Neuronal stem cell (in vitro differentiated cells): ENCODE measurements around the gene REEP3.

Experiments used
- DNase-seq: peaks from one replicate; pipeline ENCODE4 v3.0.0-alpha.2; 2013; ENCODE audit warnings: low spot score
- H2AFZ ChIP-seq: one replicate; pipeline ENCODE4 v1.6.1; 2013; ENCODE audit warnings: mild to moderate bottlenecking, low read length, inconsistent platforms
- H2AK5ac ChIP-seq: 2 replicates; pipeline ENCODE4 v1.6.1; 2013; ENCODE audit warnings: low read depth, mild to moderate bottlenecking, inconsistent platforms, low read length, moderate library complexity, mixed read lengths
- H2BK120ac ChIP-seq: 2 replicates; pipeline ENCODE4 v1.6.1; 2013; ENCODE audit warnings: low read depth, mild to moderate bottlenecking, inconsistent platforms, low read length, moderate library complexity, mixed read lengths
- H2BK12ac ChIP-seq: one replicate; pipeline ENCODE4 v1.6.1; 2013; ENCODE audit warnings: low read length, inconsistent platforms
- H2BK15ac ChIP-seq: 2 replicates; pipeline ENCODE4 v1.6.1; 2013; ENCODE audit warnings: mild to moderate bottlenecking, low read length, inconsistent platforms, mixed read lengths
- H2BK5ac ChIP-seq: one replicate; pipeline ENCODE4 v1.6.1; 2013; ENCODE audit warnings: inconsistent platforms, mild to moderate bottlenecking, low read length, moderate library complexity
- H3K14ac ChIP-seq: one replicate; pipeline ENCODE4 v1.6.1; 2013; ENCODE audit warnings: low read length, inconsistent platforms
- H3K18ac ChIP-seq: 2 replicates; pipeline ENCODE4 v1.6.1; 2013; ENCODE audit warnings: low read length, inconsistent platforms
- H3K23ac ChIP-seq: 2 replicates; pipeline ENCODE4 v1.6.1; 2013; ENCODE audit warnings: low read depth, mild to moderate bottlenecking, mixed read lengths, low read length, inconsistent platforms; ENCODE audit not compliant: poor library complexity
- H3K27ac ChIP-seq: replicated peaks from 3 replicates; pipeline ENCODE4 v1.5.1; 2013; ENCODE audit warnings: low read length, inconsistent platforms
- H3K27me3 ChIP-seq, 3 experiments: 2 replicates each; pipeline ENCODE4 v1.6.1; 2013; ENCODE audit warnings: low read length in 3 of 3, mild to moderate bottlenecking in 2 of 3, inconsistent platforms in 1 of 3, low read depth in 1 of 3, mixed read lengths in 1 of 3, moderate library complexity in 1 of 3; ENCODE audit not compliant: control insufficient read depth in 3 of 3, insufficient read depth in 3 of 3
- H3K36me3 ChIP-seq, 2 donors: replicated peaks in 1 of 2; 2 replicates each; pipeline ENCODE4 v1.6.1; 2013; ENCODE audit warnings: low read length in 2 of 2; ENCODE audit not compliant: control insufficient read depth in 2 of 2, insufficient read depth in 2 of 2
- H3K4ac ChIP-seq: 2 replicates; pipeline ENCODE4 v1.6.1; 2013; ENCODE audit warnings: inconsistent platforms, mild to moderate bottlenecking, low read length, moderate library complexity
- H3K4me1 ChIP-seq, 2 donors: 1 replicate in 1 of 2; 2 replicates in 1 of 2; pipeline ENCODE4 v1.6.1; 2013; ENCODE audit warnings: low read length in 2 of 2, low read depth in 1 of 2; ENCODE audit not compliant: control insufficient read depth in 2 of 2, insufficient read depth in 1 of 2
- H3K4me2 ChIP-seq: one replicate; pipeline ENCODE4 v1.6.1; 2013; ENCODE audit warnings: mild to moderate bottlenecking, low read length, inconsistent platforms; ENCODE audit not compliant: insufficient read depth, poor library complexity, severe bottlenecking
- H3K4me3 ChIP-seq, 2 donors: 2 replicates each; pipeline ENCODE4 v1.5.1; 2013; ENCODE audit warnings: low read length in 2 of 2, mild to moderate bottlenecking in 2 of 2, inconsistent platforms in 1 of 2, moderate library complexity in 1 of 2
- H3K79me1 ChIP-seq: one replicate; pipeline ENCODE4 v1.6.1; 2013; ENCODE audit warnings: low read depth, mild to moderate bottlenecking, inconsistent platforms, low read length, moderate library complexity
- H3K9ac ChIP-seq: one replicate; pipeline ENCODE4 v1.6.1; 2013; ENCODE audit warnings: mild to moderate bottlenecking, low read depth, low read length, inconsistent platforms; ENCODE audit not compliant: poor library complexity
- H3K9me3 ChIP-seq, 2 donors: replicated peaks in 1 of 2; 2 replicates each; pipeline versions ENCODE3 to v1.6.1; 2013; ENCODE audit warnings: low read length in 2 of 2, mild to moderate bottlenecking in 2 of 2, inconsistent platforms in 1 of 2, low read depth in 1 of 2, mixed read lengths in 1 of 2, moderate library complexity in 1 of 2; ENCODE audit not compliant: control insufficient read depth in 2 of 2, insufficient read depth in 1 of 2
- H4K8ac ChIP-seq: one replicate; pipeline ENCODE4 v1.6.1; 2013; ENCODE audit warnings: low read depth, mild to moderate bottlenecking, inconsistent platforms, low read length, moderate library complexity
- H4K91ac ChIP-seq: one replicate; pipeline ENCODE4 v1.6.1; 2013; ENCODE audit warnings: low read length, low read depth, mild to moderate bottlenecking, inconsistent platforms; ENCODE audit not compliant: poor library complexity
- WGBS, 2 donors: extraction: QIAGEN DNeasy Blood & Tissue Kit; methylation state at CpG; one replicate each; pipeline ENCODE4 v1.1.7; 2013; ENCODE audit warnings: missing lambda C conversion rate in 2 of 2, mixed read lengths in 1 of 2; ENCODE audit not compliant: insufficient read length in 2 of 2, insufficient replicate concordance in 1 of 2; ENCODE audit errors: extremely low coverage in 2 of 2; 5-methylcytosine and 5-hydroxymethylcytosine counted together

Gene REEP3

GRCh38 chr10:63558132-63558784 is 37.1 kb downstream of the REEP3 start:
- no peak overlapping the region for H2BK15ac ChIP-seq
- H3K18ac ChIP-seq, result no peak overlapping the region
- WGBS, 2 donors, result no CpG with 5 or more reads among the region's 5 CpGs
- H2AFZ ChIP-seq, result no peak overlapping the region
- H3K36me3 ChIP-seq, result no peaks in the 10 kb centered on the region
- no peak overlapping the region for H3K14ac ChIP-seq
- H4K91ac ChIP-seq, result no peak overlapping the region
- no peak overlapping the region for H2BK120ac ChIP-seq
- H3K9me3 ChIP-seq, result no peaks in the 10 kb centered on the region
- H3K4ac ChIP-seq, result no peak overlapping the region
- no peak overlapping the region for H2BK12ac ChIP-seq
- no peak overlapping the region for H2BK5ac ChIP-seq
- no peak overlapping the region for H3K4me2 ChIP-seq
- H3K23ac ChIP-seq, result no peak overlapping the region
- no peak overlapping the region for H3K9ac ChIP-seq
- H3K4me3 ChIP-seq, result no peak overlapping the region
- no peaks in the 10 kb centered on the region for H3K27me3 ChIP-seq
- no peak overlapping the region for H2AK5ac ChIP-seq
- no peaks in the 10 kb centered on the region for H3K79me1 ChIP-seq
- H4K8ac ChIP-seq, result no peak overlapping the region
- DNase-seq, result no peak
- H3K27ac ChIP-seq, result no peak overlapping the region
- peaks cover 0 to 2% of the 10 kb centered on the region in 2 donors for H3K4me1 ChIP-seq

DNA sequence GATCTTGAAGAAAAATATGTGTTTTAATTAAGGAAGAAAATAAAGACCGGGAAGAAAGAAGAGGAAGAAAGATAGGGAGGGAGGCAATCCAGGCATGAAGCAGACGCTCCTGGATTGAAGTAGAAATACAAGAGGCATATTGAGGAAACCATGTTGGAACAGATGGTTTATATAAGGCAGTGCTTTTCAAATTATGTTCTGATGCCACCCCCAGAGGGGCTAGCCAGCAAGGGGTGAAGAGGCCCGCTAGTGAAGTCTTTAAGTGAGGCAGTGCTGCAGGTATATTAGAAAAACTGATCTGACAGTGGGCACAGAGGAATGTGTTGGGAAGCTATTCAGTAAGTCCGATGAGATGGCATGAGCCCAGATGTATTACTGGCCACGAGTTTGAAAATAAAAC is 40.1 kb downstream of the REEP3 start:
- Histone ChIP-seq H3K27ac (no peak overlapping the region), H2BK120ac (no peak overlapping the region), H3K27me3 (no peaks in the 10 kb centered on the region), H3K4me1 (peaks cover 0 to 2% of the 10 kb centered on the region in 2 donors), H3K23ac (no peak overlapping the region), H2AK5ac (no peak overlapping the region), H2BK15ac (no peak overlapping the region), H3K9ac (no peak overlapping the region), H2BK5ac (no peak overlapping the region), H3K4me3 (no peak overlapping the region), H3K36me3 (no peaks in the 10 kb centered on the region), H3K4ac (no peak overlapping the region), H2AFZ (no peak overlapping the region), H4K91ac (no peak overlapping the region), H3K18ac (no peak overlapping the region), H4K8ac (no peak overlapping the region), H3K9me3 (no peaks in the 10 kb centered on the region), H2BK12ac (no peak overlapping the region), H3K79me1 (no peaks in the 10 kb centered on the region), H3K14ac (no peak overlapping the region), H3K4me2 (no peak overlapping the region)
- WGBS, 2 donors, result 100% methylated on average over 1 of the region's 5 CpGs; no CpG with 5 or more reads in 1 of the 2 donors
- no peak for DNase-seq

GRCh38 chr10:63562391-63562790 is 41.2 kb downstream of the REEP3 start:
- DNase-seq, result no peak
- H3K9ac ChIP-seq, result no peak overlapping the region
- no peak overlapping the region for H3K4me3 ChIP-seq
- no peak overlapping the region for H2BK15ac ChIP-seq
- H3K4me1 ChIP-seq, result no peaks in the 10 kb centered on the region
- peaks cover 0 to 7% of the 10 kb centered on the region in 2 donors for H3K36me3 ChIP-seq
- no CpG with 5 or more reads among the region's 3 CpGs for WGBS, 2 donors
- H3K27me3 ChIP-seq, result no peaks in the 10 kb centered on the region
- no peak overlapping the region for H3K23ac ChIP-seq
- no peak overlapping the region for H4K91ac ChIP-seq
- H2BK12ac ChIP-seq, result no peak overlapping the region
- H2BK120ac ChIP-seq, result no peak overlapping the region
- H3K4me2 ChIP-seq, result no peak overlapping the region
- H3K79me1 ChIP-seq, result no peaks in the 10 kb centered on the region
- no peak overlapping the region for H3K27ac ChIP-seq
- H3K18ac ChIP-seq, result no peak overlapping the region
- H2BK5ac ChIP-seq, result no peak overlapping the region
- no peak overlapping the region for H3K4ac ChIP-seq
- no peak overlapping the region for H3K14ac ChIP-seq
- no peak overlapping the region for H2AFZ ChIP-seq
- H3K9me3 ChIP-seq, result no peaks in the 10 kb centered on the region
- H4K8ac ChIP-seq, result no peak overlapping the region
- no peak overlapping the region for H2AK5ac ChIP-seq

DNA sequence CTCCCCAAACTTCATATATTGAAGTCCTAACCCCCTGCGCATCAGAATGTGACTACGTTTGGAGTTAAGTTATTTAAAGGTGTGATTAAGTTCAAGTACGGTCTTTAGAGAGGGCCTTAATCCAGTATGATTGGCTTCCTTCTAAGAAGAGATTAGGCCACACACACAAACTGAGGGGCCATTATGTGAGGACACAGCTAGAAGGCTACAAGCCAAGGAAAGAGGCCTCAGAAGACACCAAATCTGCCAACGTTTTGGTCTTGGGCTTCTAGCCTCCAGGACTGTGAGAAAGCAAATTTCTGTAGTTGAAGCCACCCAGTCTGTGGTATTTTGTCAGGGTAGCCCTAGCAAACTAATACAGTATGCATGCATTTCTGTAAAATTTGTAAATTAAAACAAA is 41.7 kb downstream of the REEP3 start:
- no peak overlapping the region for H2BK5ac ChIP-seq
- H3K27me3 ChIP-seq, result no peaks in the 10 kb centered on the region
- no peak for DNase-seq
- H3K14ac ChIP-seq, result no peak overlapping the region
- no peak overlapping the region for H3K4me2 ChIP-seq
- no peak overlapping the region for H2AFZ ChIP-seq
- H3K79me1 ChIP-seq, result no peaks in the 10 kb centered on the region
- no peak overlapping the region for H3K4me3 ChIP-seq
- no peak overlapping the region for H3K4ac ChIP-seq
- no peak overlapping the region for H2AK5ac ChIP-seq
- no peak overlapping the region for H4K91ac ChIP-seq
- no peak overlapping the region for H2BK12ac ChIP-seq
- H3K23ac ChIP-seq, result no peak overlapping the region
- H3K9ac ChIP-seq, result no peak overlapping the region
- no peak overlapping the region for H3K18ac ChIP-seq
- H3K27ac ChIP-seq, result no peak overlapping the region
- no peak overlapping the region for H2BK120ac ChIP-seq
- H3K9me3 ChIP-seq, result no peaks in the 10 kb centered on the region
- H2BK15ac ChIP-seq, result no peak overlapping the region
- H3K4me1 ChIP-seq, result no peaks in the 10 kb centered on the region
- WGBS, 2 donors, result no CpG with 5 or more reads among the region's 4 CpGs
- peaks cover 0 to 10% of the 10 kb centered on the region in 2 donors for H3K36me3 ChIP-seq
- H4K8ac ChIP-seq, result no peak overlapping the region
